Endothelial cell of umbilical vein (primary cell): ENCODE results near the gene BLVRA. TPM values are rescaled to one million over a fixed set of nuclear protein-coding genes. Genes with fewer than 3 reads are reported as not detected.

Experiments used
- BruUV-seq: library from RNA; stranded (reverse); fragments of 400-500 nt; replicated peaks from 2 replicates; lab custom pipeline; 2021; lab: Mats Ljungman, UMichigan
- CTCF ChIA-PET: fragments of 300-600, 350-600 bp; sonication (Branson Sonifier 250); formaldehyde crosslinking; loops from one replicate; lab custom pipeline; 2021; ENCODE audit warnings: antibody characterized with exemption, inconsistent platforms; lab: Charles Lee
- POLR2A ChIA-PET: fragments of 300-600, 350-600 bp; sonication (Branson Sonifier 250); formaldehyde crosslinking; loops from one replicate; lab custom pipeline; 2021; ENCODE audit warnings: antibody characterized with exemption, inconsistent platforms; lab: Charles Lee
- DNase-seq: peaks from one replicate; pipeline ENCODE4 v3.0.0-alpha.2; 2011; ENCODE audit warnings: low read depth, low spot score
- FAIRE-seq: peaks from 2 replicates; lab custom pipeline; 2011; peaks lifted over from hg19 to GRCh38; lab: Jason Lieb, UNC
- H2AFZ ChIP-seq: 2 replicates; pipeline ENCODE4 v1.6.0; 2012; ENCODE audit warnings: low read depth, low read length, control low read depth, inconsistent platforms
- H3K27ac ChIP-seq: 2 replicates; pipeline ENCODE4 v1.5.1; 2011; ENCODE audit warnings: low read depth, mild to moderate bottlenecking, control low read depth, low read length, moderate library complexity; ENCODE audit not compliant: insufficient read depth
- H3K27me3 ChIP-seq, 2 experiments: 2 replicates each; pipeline versions ENCODE4 v1.6.0 to v1.6.1; 2011; ENCODE audit warnings: low read length in 2 of 2, mixed read lengths in 1 of 2; ENCODE audit not compliant: control insufficient read depth in 2 of 2, insufficient read depth in 2 of 2
- H3K36me3 ChIP-seq, 2 experiments: 2 replicates in 1 of 2; 3 replicates in 1 of 2; pipeline ENCODE4 v1.5.1; 2011; ENCODE audit warnings: low read length in 2 of 2, mild to moderate bottlenecking in 1 of 2, moderate library complexity in 1 of 2; ENCODE audit not compliant: control insufficient read depth in 2 of 2, insufficient read depth in 2 of 2; ENCODE audit errors: extremely low read depth in 1 of 2
- H3K4me1 ChIP-seq: 3 replicates; pipeline ENCODE4 v1.5.1; 2011; ENCODE audit warnings: mild to moderate bottlenecking, low read length; ENCODE audit not compliant: control insufficient read depth, insufficient read depth; ENCODE audit errors: extremely low read depth
- H3K4me2 ChIP-seq: 2 replicates; pipeline ENCODE4 v1.6.1; 2011; ENCODE audit warnings: low read length, control low read depth, mixed read lengths; ENCODE audit not compliant: insufficient read depth
- H3K4me3 ChIP-seq, 3 experiments: fragments of 200-600 bp in 1 of 3; sonication (generic), shearing (Covaris generic) in 1 of 3; replicated peaks in 1 of 3; 2 replicates each; pipeline ENCODE4 v1.5.1; 2011 to 2016; ENCODE audit warnings: control low read depth in 3 of 3, low read length in 3 of 3, mild to moderate bottlenecking in 2 of 3, inconsistent platforms in 1 of 3, low read depth in 1 of 3, moderate library complexity in 1 of 3; ENCODE audit not compliant: insufficient read depth in 1 of 3
- H3K79me2 ChIP-seq: 2 replicates; pipeline ENCODE4 v1.6.0; 2012; ENCODE audit warnings: low read length, inconsistent platforms; ENCODE audit not compliant: control insufficient read depth, insufficient read depth
- H3K9ac ChIP-seq: replicated peaks from 2 replicates; pipeline ENCODE3; 2011; ENCODE audit warnings: low read length, control low read depth; ENCODE audit not compliant: insufficient read depth; ENCODE audit errors: extremely low read depth
- H3K9me1 ChIP-seq: replicated peaks from 3 replicates; pipeline ENCODE4 v1.6.0; 2011; ENCODE audit warnings: mild to moderate bottlenecking, low read length; ENCODE audit not compliant: control insufficient read depth, insufficient read depth; ENCODE audit errors: extremely low read depth
- H3K9me3 ChIP-seq: replicated peaks from 2 replicates; pipeline ENCODE4 v1.5.1; 2012; ENCODE audit warnings: low read length, inconsistent platforms; ENCODE audit not compliant: control insufficient read depth, insufficient read depth
- H4K20me1 ChIP-seq: replicated peaks from 2 replicates; pipeline ENCODE3; 2011; ENCODE audit warnings: mild to moderate bottlenecking, low read length; ENCODE audit not compliant: control insufficient read depth, insufficient read depth; ENCODE audit errors: extremely low read depth
- CTCF ChIP-seq, 2 donors: IDR thresholded peaks; 1 replicate in 1 of 2; 2 replicates in 1 of 2; pipeline ENCODE4 v1.5.1; 2011; ENCODE audit warnings: low read length in 2 of 2, mild to moderate bottlenecking in 2 of 2, moderate library complexity in 2 of 2, control low read depth in 1 of 2, inconsistent platforms in 1 of 2, low read depth in 1 of 2; ENCODE audit not compliant: insufficient read depth in 1 of 2; ENCODE audit errors: extremely low read depth in 1 of 2
- EZH2 ChIP-seq: IDR thresholded peaks from 2 replicates; pipeline ENCODE4 v1.6.1; 2012; ENCODE audit warnings: borderline replicate concordance, low read depth, mild to moderate bottlenecking, moderate library complexity, low read length, inconsistent platforms; ENCODE audit not compliant: severe bottlenecking
- FOS ChIP-seq: IDR thresholded peaks from 2 replicates; pipeline ENCODE4 v1.6.1; 2011; ENCODE audit warnings: mild to moderate bottlenecking, low read length, moderate library complexity, borderline replicate concordance; ENCODE audit not compliant: insufficient read depth
- GATA2 ChIP-seq: IDR thresholded peaks from 2 replicates; pipeline ENCODE4 v1.7.0; 2011; ENCODE audit warnings: low read depth, mild to moderate bottlenecking, moderate library complexity, mixed read lengths, low read length; ENCODE audit not compliant: insufficient read length, insufficient read depth
- JUN ChIP-seq: IDR thresholded peaks from 2 replicates; pipeline ENCODE4 v1.6.1; 2011; ENCODE audit warnings: borderline replicate concordance, low read depth; ENCODE audit not compliant: insufficient read length, insufficient read depth
- MAX ChIP-seq: IDR thresholded peaks from 2 replicates; pipeline ENCODE4 v1.6.1; 2011; ENCODE audit not compliant: insufficient read depth, insufficient read length
- MYC ChIP-seq: IDR thresholded peaks from one replicate; pipeline ENCODE4 v1.6.1; 2011; ENCODE audit warnings: mild to moderate bottlenecking, low read depth, low read length
- POLR2AphosphoS5 ChIP-seq: IDR thresholded peaks from 2 replicates; pipeline ENCODE4 v1.6.1; 2012; ENCODE audit warnings: low read depth, mild to moderate bottlenecking, control low read depth, low read length, moderate library complexity; ENCODE audit not compliant: insufficient read depth
- dilution Hi-C: fragments of 300-500 bp; cut with MboI; formaldehyde crosslinking; loops from one replicate; pipeline ENCODE4 v1.15.0; 2019; ENCODE audit warnings: low sequenced_read_pairs; ENCODE audit not compliant: extremely low pct_ligation_motif_present
- intact Hi-C: fragments of 100-400 bp; cut with micrococcal nuclease; formaldehyde crosslinking; loops from one replicate; pipeline ENCODE4 v1.10.0; 2022
- polyA plus RNA-seq, 4 experiments: library from polyadenylated mRNA; depleted of rRNA in 3 of 4; stranded (reverse) in 3 of 4; unstranded in 1 of 4; fragments of >200 nt; gene quantifications; 2 replicates each; pipeline versions ENCODE4 v1.2.1 to v1.2.3, GENCODE V29; 2011 to 2012; ENCODE audit warnings: missing spikeins in 1 of 4
- total RNA-seq: library from RNA; stranded (reverse); gene quantifications from 2 replicates; pipeline ENCODE4 v1.2.3, GENCODE V29; 2021

The BLVRA gene
- total and polyA plus RNA-seq, 2 donors (not counting 3 experiments of a cell fraction or from before 2014, with no cell fraction given) = 24.0 to 34.5 TPM

GRCh38 chr7:43721193-43721806, 37.2 kb upstream of the BLVRA start:
- Histone ChIP-seq H3K4me2 (no peak overlapping the region), H3K79me2 (peaks cover 51% of the 10 kb centered on the region), H3K9ac (no peak overlapping the region), H2AFZ (no peak overlapping the region), H3K9me3 (no peaks in the 10 kb centered on the region), H3K9me1 (no peaks in the 10 kb centered on the region), H3K27me3 (no peaks in the 10 kb centered on the region), H4K20me1 (no peaks in the 10 kb centered on the region), H3K36me3 (no peaks in the 10 kb centered on the region), H3K27ac (no peak overlapping the region), H3K4me1 (no peaks in the 10 kb centered on the region), H3K4me3 (no peak overlapping the region)
- BruUV-seq = no TSS peak
- FAIRE-seq (peak; percentile 83), DNase-seq (peak; percentile 65)
- ChIA-PET POLR2A (interaction anchor here (1.5 kb wide), 1 partner anchor 139 kb away, joined by 8 read pairs; the partner anchor contains the start of gene STK17A), CTCF (interaction anchor here (0.6 to 6.0 kb wide), 32 partner anchors 8 to 845 kb away, joined by 3 to 172 read pairs (median 4); partner anchors contain the start of genes COA1 and STK17A)
- TF ChIP-seq CTCF (IDR thresholded peaks at IDR 0.05; ENCODE audit: extremely low read depth in 1 of 2, insufficient read depth in 1 of 2, low read depth in 1 of 2, low read length in 2 of 2) (peak; percentile 29 to 49), MAX (no peak), FOS (no peak), JUN (no peak), MYC (no peak), POLR2AphosphoS5 (no peak), GATA2 (no peak), EZH2 (no peak)
- dilution Hi-C loops (loop anchor here (25.0 kb wide), 1 partner anchor 134 kb away; the partner anchor contains the start of gene STK17A), intact Hi-C loops (loop anchor here (1.0 to 10.0 kb wide), 7 partner anchors 139 to 1486 kb away; partner anchors contain the start of gene GLI3)
